Stomach (tissue), 9 donors: Measurements from ENCODE around the gene UBQLN4. TPM values are rescaled to one million over a fixed set of nuclear protein-coding genes. Genes with fewer than 3 reads are reported as not detected.

Experiments
- DNase-seq, 2 donors: peaks; one replicate each; pipeline versions ENCODE4 v3.0.0 to v3.0.0-alpha.2; 2013 to 2019
- H3K27ac ChIP-seq, 5 donors: fragments of 200-600 bp in 4 of 5; sonication (generic) in 4 of 5; one replicate each; pipeline ENCODE4 v1.5.1; 2013 to 2019; ENCODE audit warnings: mild to moderate bottlenecking in 1 of 5, moderate library complexity in 1 of 5
- H3K27me3 ChIP-seq, 3 donors: fragments of 200-600 bp; sonication (generic); one replicate each; pipeline ENCODE4 v1.5.1; 2017 to 2019; ENCODE audit warnings: mixed run types in 1 of 3
- H3K36me3 ChIP-seq, 4 donors: fragments of 200-600 bp; sonication (generic); 1 replicate in 3 of 4; 2 replicates in 1 of 4; pipeline ENCODE4 v1.5.1; 2016 to 2019
- H3K4me1 ChIP-seq, 4 donors: fragments of 200-600 bp; sonication (generic); one replicate each; pipeline ENCODE4 v1.5.1; 2016 to 2019
- H3K4me3 ChIP-seq, 4 donors: fragments of 200-600 bp; sonication (generic) in 3 of 4; one replicate each; pipeline ENCODE4 v1.5.1; 2016 to 2019; ENCODE audit warnings: mild to moderate bottlenecking in 1 of 4
- H3K9me3 ChIP-seq, 4 donors: fragments of 200-600 bp; sonication (generic); one replicate each; pipeline ENCODE4 v1.5.1; 2016 to 2019
- EP300 ChIP-seq: sonication (generic); formaldehyde crosslinking; IDR thresholded peaks from one replicate; pipeline ENCODE4 v1.6.1; 2017; ENCODE audit warnings: antibody characterized with exemption
- POLR2A ChIP-seq, 4 donors: fragments of 450-650 bp; IDR thresholded peaks; one replicate each; pipeline ENCODE4 v1.6.1; 2016; ENCODE audit warnings: antibody characterized with exemption in 4 of 4, control low read depth in 2 of 4, mild to moderate bottlenecking in 1 of 4, moderate library complexity in 1 of 4
- POLR2AphosphoS5 ChIP-seq, 3 donors: sonication (generic); formaldehyde crosslinking; IDR thresholded peaks; one replicate each; pipeline ENCODE4 v1.6.1; 2016; ENCODE audit warnings: antibody characterized with exemption in 3 of 3
- WGBS, 5 donors: extraction: QIAGEN DNeasy Blood & Tissue Kit in 3 of 5; methylation state at CpG; one replicate each; pipeline versions ENCODE4 v1.1.5 to v1.1.7; 2013 to 2018; 5-methylcytosine and 5-hydroxymethylcytosine counted together
- intact Hi-C: fragments of 100-400 bp; cut with DNase I; formaldehyde crosslinking; loops from one replicate; pipeline ENCODE4 v1.15.1; 2023; ENCODE audit warnings: low total_unique reads
- polyA plus RNA-seq, 3 donors: library from polyadenylated mRNA; stranded (reverse); fragments of 200-250 nt; gene quantifications; one replicate each; pipeline ENCODE4 v1.2.3, GENCODE V29; 2013
- total RNA-seq, 5 donors: library from RNA; depleted of rRNA; stranded (reverse); fragments of >200 nt; gene quantifications; one replicate each; pipeline versions ENCODE4 v1.1.0 to v1.2.3, GENCODE V29; 2014 to 2016
- TF ChIP-seq, protein P1 (sequence below), 7 experiments: fragments of 450-650 bp in 4 of 7; fragments of 200-600 bp in 3 of 7; sonication (generic) in 3 of 7; IDR thresholded peaks; one replicate each; pipeline ENCODE4 v1.5.1; 2016 to 2019; ENCODE audit warnings: antibody characterized with exemption in 7 of 7, control low read depth in 2 of 7, mild to moderate bottlenecking in 1 of 7
- donor health status: healthy with polysubstance abuse.
- donor health status: Bipolar disorder and iron deficiency.
- donor health status: healthy.

Gene UBQLN4
- total and polyA plus RNA-seq, 8 donors, result 6.4 to 41.1 (median 18.9) TPM

DNA sequence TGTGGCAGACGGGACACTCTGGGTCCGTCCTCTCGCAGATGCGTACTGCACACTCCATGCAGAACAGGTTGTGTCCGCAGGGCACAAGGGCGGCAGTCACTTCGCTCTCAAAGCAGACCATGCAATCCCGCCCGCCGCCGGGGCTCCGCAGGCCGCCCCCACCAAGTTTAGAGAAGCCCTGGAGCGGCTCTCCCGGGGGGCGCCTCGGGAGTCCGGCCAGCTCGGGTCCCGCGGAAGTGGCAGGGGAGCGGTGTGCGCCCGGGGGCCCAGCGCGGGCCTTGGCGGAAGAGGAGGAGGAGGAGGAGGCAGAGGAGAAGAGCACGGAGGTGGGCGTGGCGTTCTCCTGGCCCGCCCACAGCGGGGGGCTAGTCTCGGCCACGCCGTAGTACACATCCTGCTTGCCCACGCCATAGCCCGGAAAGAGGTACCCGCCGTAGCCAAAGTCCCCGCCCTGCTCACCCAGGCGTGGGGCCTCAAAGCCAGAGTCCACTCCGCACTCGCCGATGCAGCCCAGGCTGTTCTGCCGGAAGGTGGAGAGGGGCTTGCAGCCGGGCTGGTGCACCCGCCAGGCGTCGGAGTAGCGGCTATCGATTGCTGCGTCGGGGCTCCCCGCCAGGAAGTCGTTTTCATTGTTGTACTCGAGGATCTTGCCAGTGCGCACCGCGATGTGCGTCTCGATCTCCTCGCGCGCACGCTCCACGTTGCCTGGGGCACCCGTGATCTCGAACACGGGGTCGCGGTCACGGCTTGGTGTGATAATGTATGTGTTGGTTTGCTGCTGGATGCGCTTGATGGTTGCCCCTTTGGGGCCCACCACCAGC, 23.2 kb upstream of the UBQLN4 start:
- peak overlapping the region; percentile 39 to 52 (median 47) for H3K4me3 ChIP-seq
- TF ChIP-seq EP300 (no peak), POLR2AphosphoS5 (IDR thresholded peaks at IDR 0.05) (no peak), POLR2A (IDR thresholded peaks at IDR 0.05) (no peak)
- TF ChIP-seq, protein P1, sequence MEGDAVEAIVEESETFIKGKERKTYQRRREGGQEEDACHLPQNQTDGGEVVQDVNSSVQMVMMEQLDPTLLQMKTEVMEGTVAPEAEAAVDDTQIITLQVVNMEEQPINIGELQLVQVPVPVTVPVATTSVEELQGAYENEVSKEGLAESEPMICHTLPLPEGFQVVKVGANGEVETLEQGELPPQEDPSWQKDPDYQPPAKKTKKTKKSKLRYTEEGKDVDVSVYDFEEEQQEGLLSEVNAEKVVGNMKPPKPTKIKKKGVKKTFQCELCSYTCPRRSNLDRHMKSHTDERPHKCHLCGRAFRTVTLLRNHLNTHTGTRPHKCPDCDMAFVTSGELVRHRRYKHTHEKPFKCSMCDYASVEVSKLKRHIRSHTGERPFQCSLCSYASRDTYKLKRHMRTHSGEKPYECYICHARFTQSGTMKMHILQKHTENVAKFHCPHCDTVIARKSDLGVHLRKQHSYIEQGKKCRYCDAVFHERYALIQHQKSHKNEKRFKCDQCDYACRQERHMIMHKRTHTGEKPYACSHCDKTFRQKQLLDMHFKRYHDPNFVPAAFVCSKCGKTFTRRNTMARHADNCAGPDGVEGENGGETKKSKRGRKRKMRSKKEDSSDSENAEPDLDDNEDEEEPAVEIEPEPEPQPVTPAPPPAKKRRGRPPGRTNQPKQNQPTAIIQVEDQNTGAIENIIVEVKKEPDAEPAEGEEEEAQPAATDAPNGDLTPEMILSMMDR (IDR thresholded peaks at IDR 0.05), result no peak
- H3K4me1 ChIP-seq, result peaks cover 2 to 37% (median 16%) of the 10 kb centered on the region in 4 donors
- H3K27me3 ChIP-seq, result peaks cover 0 to 11% (median 0%) of the 10 kb centered on the region in 3 donors
- WGBS, 5 donors, result 61 to 74% (median 69%) methylated on average over 41 to 73 of the region's 73 CpGs
- peaks cover 0 to 12% (median 3%) of the 10 kb centered on the region in 4 donors for H3K36me3 ChIP-seq
- DNase-seq, result peak in 1 of 2 donors; percentile 84
- peak overlapping the region in 3 of 5 donors; percentile 44 to 70 (median 67) for H3K27ac ChIP-seq
- H3K9me3 ChIP-seq, result no peaks in the 10 kb centered on the region
- intact Hi-C loops, result no loop called here

- Histone ChIP-seq H3K9me3 (no peaks in the 10 kb centered on the region), H3K4me1 (peaks cover 0 to 28% (median 9%) of the 10 kb centered on the region in 4 donors), H3K27me3 (peaks cover 0 to 3% (median 0%) of the 10 kb centered on the region in 3 donors), H3K27ac (no peak overlapping the region), H3K36me3 (peaks cover 5 to 21% (median 10%) of the 10 kb centered on the region in 4 donors), H3K4me3 (peak overlapping the region; percentile 39 to 52 (median 47))
- no peak for DNase-seq
- intact Hi-C loops, result no loop called here
- WGBS, 5 donors, result 60 to 75% (median 68%) methylated on average over 3 to 4 of the region's 4 CpGs
- TF ChIP-seq, protein P1 (IDR thresholded peaks at IDR 0.05), result no peak
- no peak for TF ChIP-seq POLR2A (IDR thresholded peaks at IDR 0.05)
- TF ChIP-seq POLR2AphosphoS5 (IDR thresholded peaks at IDR 0.05), result no peak
- TF ChIP-seq EP300, result no peak
Measured at GRCh38 chr1:156075775-156076204, 22.2 kb upstream of the UBQLN4 start.

DNA sequence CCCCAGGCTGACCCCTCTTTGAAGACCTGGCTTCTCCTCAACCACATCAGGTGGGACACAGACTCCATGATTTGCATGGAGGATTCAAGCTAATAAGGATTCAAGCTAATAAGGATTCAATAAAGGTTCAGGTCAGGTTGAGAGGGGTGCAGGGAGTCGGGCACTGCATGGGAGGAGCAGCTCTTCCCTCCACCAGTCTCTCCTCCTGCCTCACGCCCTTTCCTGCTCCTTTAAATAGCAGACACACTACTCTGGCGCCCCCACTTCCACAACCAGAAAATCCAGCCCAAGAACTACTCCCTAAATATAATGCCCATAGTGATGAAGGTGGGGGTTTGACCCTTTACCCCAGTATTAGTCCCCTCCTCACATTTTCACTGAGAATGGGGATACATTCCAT, 21.6 kb upstream of the UBQLN4 start:
- Histone ChIP-seq H3K36me3 (peaks cover 5 to 27% (median 17%) of the 10 kb centered on the region in 4 donors), H3K27me3 (peaks cover 0 to 9% (median 0%) of the 10 kb centered on the region in 3 donors), H3K4me3 (no peak overlapping the region), H3K27ac (no peak overlapping the region), H3K9me3 (no peaks in the 10 kb centered on the region), H3K4me1 (peaks cover 0 to 28% (median 9%) of the 10 kb centered on the region in 4 donors)
- 34 to 52% (median 45%) methylated on average over 3 of the region's 3 CpGs for WGBS, 5 donors
- TF ChIP-seq POLR2AphosphoS5 (IDR thresholded peaks at IDR 0.05), result no peak
- TF ChIP-seq, protein P1 (IDR thresholded peaks at IDR 0.05), result no peak
- no peak for TF ChIP-seq EP300
- intact Hi-C loops, result no loop called here
- no peak for DNase-seq

GRCh38 chr1:156074661-156075060, 21.1 kb upstream of the UBQLN4 start:
- intact Hi-C loops, result no loop called here
- WGBS, 5 donors, result 54 to 66% (median 58%) methylated on average over 7 to 8 of the region's 8 CpGs
- Histone ChIP-seq H3K9me3 (no peaks in the 10 kb centered on the region), H3K4me3 (no peak overlapping the region), H3K27ac (no peak overlapping the region), H3K36me3 (peaks cover 5 to 32% (median 22%) of the 10 kb centered on the region in 4 donors), H3K27me3 (peaks cover 0 to 11% (median 0%) of the 10 kb centered on the region in 3 donors), H3K4me1 (peaks cover 0 to 28% (median 9%) of the 10 kb centered on the region in 4 donors)
- TF ChIP-seq POLR2A (IDR thresholded peaks at IDR 0.05) (no peak), POLR2AphosphoS5 (IDR thresholded peaks at IDR 0.05) (no peak), EP300 (no peak)
- TF ChIP-seq, protein P1 (IDR thresholded peaks at IDR 0.05), result no peak
- DNase-seq, result no peak
